Daoy (cell line): ENCODE data around the gene DCUN1D2. TPM values are rescaled to one million over a fixed set of nuclear protein-coding genes. Genes with fewer than 3 reads are reported as not detected.

Experiments used
- DNase-seq: peaks from one replicate; pipeline ENCODE4 v3.0.0-alpha.2; 2015; ENCODE audit warnings: low read depth
- total RNA-seq: library from RNA; depleted of rRNA; stranded (reverse); fragments of >200 nt; shearing (Covaris generic); gene quantifications from 2 replicates; pipeline ENCODE4 v1.2.3, GENCODE V29; 2014

DCUN1D2 gene
- total RNA-seq, 1 experiment from 2014 or later = 8.2 TPM

- no peak for DNase-seq
Observed at GRCh38 chr13:113519556-113519955, 29.0 kb upstream of the DCUN1D2 start.

GRCh38 chr13:113518076-113518803 lies 27.7 kb upstream of the DCUN1D2 start:
- DNase-seq = no peak

GRCh38 chr13:113514847-113515246 lies 24.3 kb upstream of the DCUN1D2 start:
- DNase-seq = no peak

GRCh38 chr13:113513761-113514160 lies 23.2 kb upstream of the DCUN1D2 start:
- no peak for DNase-seq

GRCh38 chr13:113511361-113511760 lies 20.9 kb upstream of the DCUN1D2 start:
- no peak for DNase-seq

- no peak for DNase-seq
Observed at GRCh38 chr13:113510871-113511270, 20.4 kb upstream of the DCUN1D2 start.

- no peak for DNase-seq
Observed at GRCh38 chr13:113509989-113510388, 19.5 kb upstream of the DCUN1D2 start.

GRCh38 chr13:113508521-113509254 lies 18.2 kb upstream of the DCUN1D2 start:
- no peak for DNase-seq

GRCh38 chr13:113507505-113508345 lies 17.2 kb upstream of the DCUN1D2 start:
- DNase-seq = no peak

- DNase-seq = no peak
Observed at GRCh38 chr13:113506871-113507388, 16.4 kb upstream of the DCUN1D2 start.

- DNase-seq = no peak
Observed at GRCh38 chr13:113506025-113506685, 15.6 kb upstream of the DCUN1D2 start.

GRCh38 chr13:113502686-113503085 lies 12.2 kb upstream of the DCUN1D2 start:
- DNase-seq = no peak

GRCh38 chr13:113500530-113501265 lies 10.2 kb upstream of the DCUN1D2 start:
- no peak for DNase-seq

GRCh38 chr13:113499936-113500335 lies 9.4 kb upstream of the DCUN1D2 start:
- DNase-seq = no peak

- DNase-seq = no peak
Observed at GRCh38 chr13:113498905-113499304, 8.4 kb upstream of the DCUN1D2 start.

- no peak for DNase-seq
Observed at GRCh38 chr13:113497217-113497616, 6.7 kb upstream of the DCUN1D2 start.

- DNase-seq = no peak
Observed at GRCh38 chr13:113495494-113496210, 5.1 kb upstream of the DCUN1D2 start.

- DNase-seq = peak; percentile 79
Observed at GRCh38 chr13:113493315-113493951, 2.9 kb upstream of the DCUN1D2 start.

- no peak for DNase-seq
Observed at GRCh38 chr13:113491982-113492381, 1.5 kb upstream of the DCUN1D2 start.

- peak; percentile 22 for DNase-seq
Observed at GRCh38 chr13:113491418-113491883, 940 bp upstream of the DCUN1D2 start.
